Stimulated activated CD8-positive, alpha-beta memory T cell treated with anti-CD3 and anti-CD28 coated beads, Interleukin-7, amount 100 ng/mL, for 24 hours (primary cell): ENCODE data around the gene RREB1.

ENCODE experiments used
- DNase-seq: peaks from one replicate; pipeline ENCODE4 v3.0.0-alpha.2; 2020; ENCODE audit warnings: low read depth

Gene RREB1

DNA sequence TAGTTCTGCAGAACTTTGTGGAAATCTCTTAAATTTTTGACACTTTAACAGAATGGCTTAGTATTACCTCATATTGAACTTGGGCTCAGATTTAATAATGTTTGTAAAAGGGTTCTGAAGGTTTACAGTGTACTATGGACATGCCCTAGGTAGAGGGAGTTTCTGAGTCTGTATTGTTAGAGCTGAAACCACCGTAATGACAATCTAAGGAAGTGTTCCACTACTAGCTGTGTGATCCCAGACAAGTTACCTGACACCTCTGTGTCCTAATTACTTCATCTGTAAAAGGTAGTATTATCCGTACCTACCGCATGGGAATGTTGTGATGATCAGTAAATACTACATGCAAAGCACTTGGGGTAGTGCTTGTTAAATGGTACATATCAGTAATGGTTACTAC is 86.9 kb downstream of the RREB1 start:
- no peak for DNase-seq

GRCh38 chr6:7195339-7196018 is 87.7 kb downstream of the RREB1 start:
- no peak for DNase-seq

DNA sequence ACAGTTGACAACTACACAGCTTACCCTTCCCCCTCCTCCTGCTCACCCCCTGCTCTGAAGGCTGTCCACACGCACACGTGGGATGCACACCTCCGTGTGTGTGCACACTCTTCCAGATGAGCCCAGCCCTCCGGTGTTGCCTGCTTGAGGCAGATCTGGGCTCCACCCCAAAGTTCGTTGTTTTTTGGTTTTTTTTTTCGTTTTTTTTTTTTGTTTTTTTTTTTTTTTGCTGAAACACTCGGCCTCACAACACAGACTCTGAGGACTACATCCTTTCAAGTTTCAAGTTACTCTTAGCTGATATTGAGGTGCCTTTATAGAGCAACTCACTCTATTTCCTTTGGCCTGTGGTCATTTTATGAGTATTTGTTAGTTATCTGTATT is 88.2 kb downstream of the RREB1 start:
- no peak for DNase-seq

DNA sequence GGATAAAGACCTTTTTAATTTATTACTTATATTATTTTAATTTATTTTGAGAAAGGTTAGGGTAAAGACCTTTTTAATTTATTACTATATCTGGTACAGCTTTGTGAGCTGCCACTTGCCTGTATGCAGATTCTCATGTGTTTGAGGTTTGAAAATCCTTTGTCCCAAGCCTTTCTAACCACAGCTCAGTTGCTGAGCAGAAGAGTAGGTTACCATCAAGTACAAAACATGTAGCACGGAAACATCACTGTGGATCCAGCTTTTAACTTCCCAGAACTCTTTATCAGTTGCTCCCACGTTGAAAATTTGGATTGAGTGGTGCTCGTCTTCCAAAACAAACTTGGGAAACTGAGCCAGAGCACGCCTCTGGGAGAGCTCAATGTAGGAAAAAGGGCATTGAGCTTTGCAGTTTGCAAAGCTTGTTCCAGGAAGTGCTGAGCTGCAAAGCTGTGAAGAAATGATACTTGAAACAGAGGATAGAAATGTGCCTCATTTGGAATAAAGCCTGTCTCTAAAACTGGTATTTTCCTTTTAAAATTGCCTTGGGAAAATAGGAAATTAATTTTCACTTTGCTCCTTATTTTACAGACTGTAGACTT is 89.0 kb downstream of the RREB1 start:
- no peak for DNase-seq

- DNase-seq, result no peak
These were observed 90.0 kb downstream of the RREB1 start for GRCh38 chr6:7197747-7198146.

DNA sequence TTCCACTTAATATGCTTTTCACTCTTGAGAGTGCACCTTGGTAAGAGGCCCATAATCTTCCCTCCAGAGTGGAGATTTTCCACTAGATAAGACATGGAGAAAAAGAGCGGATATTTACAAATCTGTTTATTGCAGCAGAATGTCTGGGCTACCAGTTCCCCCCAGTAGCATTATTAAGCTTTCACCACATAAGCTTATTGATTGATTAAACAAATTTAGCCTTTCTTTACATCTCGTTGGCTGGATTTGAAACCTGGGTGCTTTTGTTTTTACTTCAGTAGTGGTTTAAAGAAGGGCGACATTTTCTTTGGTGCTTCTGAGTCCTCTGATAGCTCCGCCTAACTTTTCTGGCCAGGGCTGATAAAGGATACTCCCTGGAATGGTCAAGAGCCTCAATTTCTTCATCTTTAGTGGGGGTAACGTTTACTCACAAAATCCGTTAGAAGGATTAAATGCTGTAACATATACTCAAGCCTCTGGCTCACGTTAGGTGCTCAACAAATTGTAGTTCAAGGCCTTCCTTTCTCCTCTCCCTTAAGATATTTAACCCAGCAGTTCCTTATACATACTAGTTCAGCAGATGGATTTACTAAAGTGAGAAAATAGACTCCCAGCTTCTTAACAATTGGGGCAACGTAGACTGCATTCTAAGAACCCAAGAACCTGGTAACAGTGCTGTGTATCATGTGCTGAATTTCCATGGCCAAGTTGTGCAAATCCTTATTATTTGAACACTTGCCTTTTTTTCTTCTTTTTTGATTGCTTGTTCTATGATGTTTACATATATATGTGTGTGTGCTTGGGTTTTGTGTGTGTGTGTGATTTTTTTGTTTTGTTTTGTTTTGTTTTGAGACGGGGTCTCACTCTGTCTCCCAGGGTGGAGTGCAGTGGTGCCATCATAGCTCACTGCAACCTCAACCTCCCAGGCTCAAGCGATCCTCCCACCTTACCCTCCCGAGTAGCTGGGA is 91.4 kb downstream of the RREB1 start:
- DNase-seq, result no peak

DNA sequence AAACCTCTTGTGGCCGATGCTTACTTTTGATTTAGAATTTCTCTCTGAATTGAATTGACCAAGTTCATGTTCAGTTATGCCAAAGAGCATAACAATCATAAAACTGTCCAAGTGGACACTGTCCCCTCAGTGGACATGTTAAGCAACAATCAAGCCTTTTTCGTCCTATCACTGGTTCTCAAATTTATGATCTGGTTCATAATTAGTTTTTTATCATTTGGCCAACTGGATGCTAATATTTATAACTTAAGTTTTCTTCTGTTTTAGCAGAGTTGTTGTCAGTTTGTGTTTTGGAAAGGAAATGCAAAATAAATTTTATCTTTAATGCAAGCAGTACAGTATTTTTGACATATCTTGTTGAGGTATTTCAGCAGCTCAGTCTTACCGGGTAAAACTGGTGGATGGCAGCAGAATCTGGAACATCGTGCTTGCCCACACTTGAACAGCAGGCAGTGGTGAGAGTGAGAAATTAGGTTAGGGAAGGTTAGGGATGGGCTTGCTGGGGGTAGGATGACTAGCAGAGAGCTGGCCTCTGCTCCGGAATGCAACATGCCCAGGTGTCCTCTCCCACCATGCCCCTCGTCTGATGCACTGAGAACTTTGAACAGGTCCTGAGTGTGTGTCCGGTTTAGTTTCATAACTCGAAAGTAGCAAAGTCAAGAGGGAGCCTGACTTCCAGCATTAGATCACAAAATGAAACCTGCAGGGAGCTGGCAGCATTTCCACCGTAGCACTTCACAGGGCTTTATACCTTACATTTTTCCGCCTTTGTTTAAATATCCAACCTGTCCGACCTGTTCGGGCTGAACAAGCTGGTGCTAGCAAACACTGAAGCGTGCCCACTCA is 93.1 kb downstream of the RREB1 start:
- DNase-seq, result no peak

- no peak for DNase-seq
These were observed 93.6 kb downstream of the RREB1 start for GRCh38 chr6:7201444-7201731.

GRCh38 chr6:7201732-7202541 is 94.2 kb downstream of the RREB1 start:
- no peak for DNase-seq

- DNase-seq, result no peak
These were observed 95.2 kb downstream of the RREB1 start for GRCh38 chr6:7202950-7203349.

DNA sequence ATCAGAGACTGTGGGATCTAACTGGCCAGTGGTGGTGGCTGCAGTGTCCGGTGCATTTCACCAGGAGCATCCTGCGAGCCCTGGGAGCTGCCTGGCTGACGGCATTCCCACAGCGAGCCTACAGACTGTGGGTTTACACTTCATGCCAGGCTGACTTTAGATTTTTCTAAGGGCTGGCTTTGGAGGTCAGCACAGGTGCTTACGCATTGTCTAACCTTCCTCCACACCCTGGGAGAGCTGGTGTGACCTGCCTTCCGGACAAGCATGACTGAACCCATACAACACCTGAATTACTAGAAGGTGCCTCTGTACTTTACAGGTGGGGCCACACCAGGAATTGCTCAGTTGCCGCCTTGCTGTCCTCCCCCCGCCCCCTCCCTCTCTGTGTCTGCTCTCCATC is 96.2 kb downstream of the RREB1 start:
- DNase-seq, result no peak

DNA sequence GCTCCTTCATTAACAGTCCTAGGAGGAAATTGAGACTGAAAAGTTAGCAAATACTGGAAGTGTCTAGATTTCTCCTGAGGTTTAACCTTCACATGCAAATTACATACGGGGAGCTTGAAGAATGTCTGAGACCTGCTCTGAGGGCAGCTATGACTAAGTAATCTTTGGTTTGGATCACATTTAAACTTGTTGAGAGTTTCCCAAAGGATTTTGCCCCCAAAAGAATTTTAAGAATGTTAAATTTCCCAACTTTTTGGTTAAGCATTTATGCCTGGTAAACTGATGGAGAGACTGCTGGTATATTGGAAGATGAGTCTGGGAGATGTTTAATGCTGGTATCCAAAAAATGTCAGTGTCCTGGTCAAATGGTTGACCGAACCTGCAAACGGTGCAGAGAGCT is 97.0 kb downstream of the RREB1 start:
- DNase-seq, result no peak

DNA sequence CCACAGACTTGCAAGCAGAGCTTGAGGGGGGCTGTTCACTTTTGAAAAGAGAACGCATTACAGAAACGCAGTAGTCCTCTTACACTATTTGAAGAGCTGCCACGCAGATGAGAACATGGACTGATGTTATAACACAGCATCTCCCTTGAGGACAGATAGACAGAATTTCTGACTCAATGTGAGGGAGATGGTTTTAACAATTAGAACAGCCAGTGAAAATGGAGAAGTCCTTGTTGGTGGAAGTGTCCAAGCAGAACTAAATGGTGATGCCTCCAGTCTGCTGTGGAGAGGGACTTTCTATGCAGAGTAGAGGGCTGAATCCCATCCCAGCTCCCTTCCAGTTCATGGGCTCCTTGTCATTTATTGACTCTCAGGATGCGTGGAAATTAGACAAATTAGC is 100.0 kb downstream of the RREB1 start:
- DNase-seq, result no peak

- no peak for DNase-seq
These were observed 105.7 kb downstream of the RREB1 start for GRCh38 chr6:7213416-7213815.

DNA sequence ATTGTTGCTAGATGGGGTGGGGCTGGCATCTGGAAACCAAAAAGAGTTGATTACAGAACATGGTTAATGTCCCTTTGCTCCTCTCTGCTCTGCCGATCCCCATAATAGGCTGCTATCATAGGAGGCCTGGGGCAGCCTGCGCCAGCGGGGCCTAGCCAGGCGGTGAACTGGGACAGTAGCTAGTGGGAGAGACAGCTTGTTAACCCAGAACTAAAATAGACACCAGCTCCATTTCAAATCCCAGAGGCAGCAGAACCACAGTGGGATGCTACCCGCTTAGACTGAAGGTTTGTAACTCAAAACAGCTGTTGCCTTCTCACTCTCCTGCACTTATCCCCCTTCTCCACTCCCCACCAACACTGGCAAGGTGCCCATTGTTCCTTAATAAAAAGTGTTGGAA is 106.7 kb downstream of the RREB1 start:
- DNase-seq, result no peak

DNA sequence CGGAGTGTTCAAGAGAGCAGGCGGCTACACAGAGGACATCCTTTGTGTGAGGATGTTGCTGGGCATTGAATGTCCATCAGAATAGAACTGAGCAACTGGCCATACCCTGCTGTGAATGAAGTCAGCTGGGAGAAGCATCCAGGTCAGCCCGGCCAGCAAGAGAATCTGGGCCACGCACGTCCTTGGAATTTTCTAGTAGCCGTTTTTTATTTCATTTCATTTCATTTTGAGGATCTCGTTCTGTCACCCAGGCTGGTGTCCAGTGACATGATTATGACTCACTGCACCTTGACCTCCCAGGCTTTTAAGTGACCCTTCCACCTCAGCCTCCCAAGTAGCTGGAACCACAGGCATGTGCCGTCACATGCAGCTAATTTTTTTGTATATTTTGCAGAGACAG is 107.4 kb downstream of the RREB1 start:
- DNase-seq, result no peak

- DNase-seq, result no peak
These were observed 108.1 kb downstream of the RREB1 start for GRCh38 chr6:7215798-7216231.

DNA sequence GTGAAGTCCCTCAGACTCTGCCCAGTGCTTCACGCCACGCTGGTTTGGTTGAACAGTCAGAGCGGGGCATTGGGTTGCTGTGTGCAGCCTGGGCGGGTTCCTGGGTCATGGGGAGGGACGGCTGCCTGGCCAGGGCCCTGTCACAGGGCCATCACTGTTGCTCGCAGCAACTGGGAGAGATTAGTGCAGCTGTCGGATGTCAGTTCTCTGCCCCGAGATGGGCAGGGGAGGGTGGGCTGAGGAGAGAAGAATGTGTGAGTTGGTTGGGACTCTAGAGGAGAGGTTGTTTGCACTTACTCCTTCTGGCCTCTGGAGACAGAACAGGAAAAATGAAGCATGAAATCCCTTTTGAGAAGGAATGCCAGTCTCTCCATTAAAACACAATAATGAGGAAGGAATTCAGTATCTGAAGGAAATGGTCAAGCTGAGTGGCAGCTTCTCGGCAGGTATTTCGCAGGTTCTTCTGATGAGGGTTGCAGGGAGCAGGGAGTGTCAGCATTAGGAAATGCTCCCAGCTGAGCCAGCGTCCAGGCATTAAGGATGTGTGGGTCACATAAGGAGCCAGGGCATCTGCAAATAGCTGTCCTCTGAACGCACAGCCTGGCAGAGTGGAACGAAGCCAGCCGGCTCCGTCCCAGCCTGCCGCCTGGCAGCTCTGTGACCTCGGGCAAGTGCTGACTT is 109.3 kb downstream of the RREB1 start:
- DNase-seq, result no peak

- no peak for DNase-seq
These were observed 110.7 kb downstream of the RREB1 start for GRCh38 chr6:7218406-7218988.

- DNase-seq, result no peak
These were observed 111.5 kb downstream of the RREB1 start for GRCh38 chr6:7219310-7219709.
